Keratinocyte (primary cell): ENCODE data around the gene NRROS.

ENCODE experiments used
- CTCF ChIP-seq, 3 experiments: IDR thresholded peaks in 1 of 3; conservative IDR thresholded peaks in 1 of 3; optimal IDR thresholded peaks in 1 of 3; 2 replicates in 2 of 3; 3 replicates in 1 of 3; pipeline versions ENCODE3 to v1.5.1; 2011; ENCODE audit warnings: low read length in 3 of 3, mild to moderate bottlenecking in 3 of 3, moderate library complexity in 2 of 3, control low read depth in 1 of 3, inconsistent platforms in 1 of 3; ENCODE audit not compliant: insufficient read depth in 2 of 3; ENCODE audit errors: extremely low read depth in 1 of 3
- EZH2 ChIP-seq: IDR thresholded peaks from one replicate; pipeline ENCODE4 v1.6.1; 2012; ENCODE audit warnings: inconsistent platforms, mild to moderate bottlenecking, low read length, moderate library complexity

- TF ChIP-seq CTCF (optimal IDR thresholded peaks at IDR 0.05 in 1 of 3, IDR thresholded peaks at IDR 0.05 in 1 of 3, conservative IDR thresholded peaks at IDR 0.05 in 1 of 3; ENCODE audit: extremely low read depth in 1 of 3, insufficient read depth in 2 of 3, low read length in 3 of 3) (no peak), EZH2 (no peak)
These were observed 49.2 kb upstream of the NRROS start for GRCh38 chr3:196590279-196590678.
